Activated CD8-positive, alpha-beta memory T cell treated with anti-CD3 and anti-CD28 coated beads for 24 hours (primary cell): ENCODE results near the gene SELENOF.
A peak's percentile ranks its signal among the peaks of the same experiment; 100 is the strongest.

Experiments used
- DNase-seq: peaks from one replicate; pipeline ENCODE4 v3.0.0-alpha.2; 2020

Gene SELENOF

GRCh38 chr1:86913896-86914600 lies at the start of gene SELENOF:
Gene SELENOF (minus strand): TSS chr1:86914126. CDS start chr1:86914111, 15 bp downstream.
- peak; percentile 98 for DNase-seq

DNA sequence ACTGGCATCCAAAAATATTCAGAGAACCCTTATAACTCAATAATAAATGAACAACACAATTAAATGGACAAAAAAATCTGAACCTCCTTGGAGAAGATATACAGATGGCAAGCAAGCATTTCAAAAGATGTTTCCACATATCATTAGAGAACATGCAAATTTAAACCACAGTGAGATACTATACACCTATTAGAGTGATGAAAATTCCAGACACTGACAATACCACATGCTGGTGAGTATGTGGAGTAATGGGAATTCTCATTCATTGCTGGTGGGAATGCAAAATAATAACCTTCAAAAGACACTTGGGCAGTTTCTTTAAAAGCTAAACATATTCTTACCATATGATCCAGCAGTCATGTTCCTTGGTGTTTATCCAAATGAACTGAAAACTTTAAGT lies 46.6 kb upstream of the SELENOF start:
- DNase-seq: no peak

DNA sequence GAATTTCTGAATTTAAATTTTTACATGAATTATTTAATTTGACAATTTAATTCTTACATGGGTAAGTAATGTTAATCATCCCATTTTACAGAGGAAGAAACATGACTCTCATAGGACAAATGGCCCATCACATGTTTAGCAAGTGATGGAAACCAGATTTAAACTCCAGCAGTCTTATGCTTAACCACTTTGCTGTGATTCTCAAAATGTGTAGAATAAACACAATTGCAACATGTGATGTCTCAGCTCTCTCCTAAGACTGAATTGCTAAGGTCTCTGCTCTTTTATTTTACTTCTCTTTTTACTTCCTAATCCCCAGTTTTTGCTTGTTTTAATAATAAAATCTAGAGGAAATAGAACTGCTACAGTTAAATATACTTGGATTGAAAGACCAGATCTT lies 43.3 kb upstream of the SELENOF start:
- no peak for DNase-seq

DNA sequence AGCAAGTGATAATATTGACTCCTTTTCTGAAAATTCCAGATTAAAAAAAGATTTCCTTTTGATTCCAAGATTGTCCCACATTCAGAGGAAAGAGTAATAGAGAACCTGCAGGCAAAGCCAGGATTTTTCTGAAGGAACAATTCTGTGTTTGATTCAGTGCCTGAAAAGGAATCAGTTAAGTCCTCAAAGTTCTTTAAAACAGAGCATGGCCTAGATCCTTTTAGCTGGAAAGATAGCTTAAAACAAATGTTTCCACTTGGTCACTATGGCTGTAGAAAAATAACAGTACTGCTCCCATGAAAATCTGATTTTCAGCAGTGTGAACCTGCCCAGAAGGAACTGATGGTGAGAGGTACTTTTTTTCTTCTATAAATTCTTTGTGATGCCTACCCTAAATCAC lies 42.3 kb upstream of the SELENOF start:
- DNase-seq: no peak

GRCh38 chr1:86955678-86956077 lies 41.8 kb upstream of the SELENOF start:
- no peak for DNase-seq

DNA sequence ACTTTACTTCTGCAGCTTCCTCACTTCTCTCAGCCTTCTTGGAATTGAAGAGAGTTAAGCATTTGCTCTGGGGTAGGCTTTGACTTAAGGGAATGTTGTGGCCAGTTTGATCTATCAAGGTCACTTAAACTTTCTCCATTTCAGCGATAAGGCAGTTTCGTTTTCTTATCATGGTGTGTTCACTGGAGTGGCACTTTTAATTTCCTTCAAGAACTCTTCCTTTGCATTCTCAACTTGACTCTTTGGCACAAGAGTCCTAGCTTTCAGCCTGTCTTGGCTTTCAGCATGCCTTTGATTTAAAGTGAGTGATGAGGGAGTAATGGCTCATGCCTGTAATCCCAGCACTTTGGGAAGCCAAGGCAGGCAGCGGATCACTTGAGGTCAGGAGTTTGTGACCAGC lies 39.2 kb upstream of the SELENOF start:
- DNase-seq: no peak

GRCh38 chr1:86951430-86951829 lies 37.5 kb upstream of the SELENOF start:
- no peak for DNase-seq

- no peak for DNase-seq
Observed at GRCh38 chr1:86950712-86951419, 36.9 kb upstream of the SELENOF start.

- DNase-seq: no peak
Observed at GRCh38 chr1:86948212-86948611, 34.3 kb upstream of the SELENOF start.

DNA sequence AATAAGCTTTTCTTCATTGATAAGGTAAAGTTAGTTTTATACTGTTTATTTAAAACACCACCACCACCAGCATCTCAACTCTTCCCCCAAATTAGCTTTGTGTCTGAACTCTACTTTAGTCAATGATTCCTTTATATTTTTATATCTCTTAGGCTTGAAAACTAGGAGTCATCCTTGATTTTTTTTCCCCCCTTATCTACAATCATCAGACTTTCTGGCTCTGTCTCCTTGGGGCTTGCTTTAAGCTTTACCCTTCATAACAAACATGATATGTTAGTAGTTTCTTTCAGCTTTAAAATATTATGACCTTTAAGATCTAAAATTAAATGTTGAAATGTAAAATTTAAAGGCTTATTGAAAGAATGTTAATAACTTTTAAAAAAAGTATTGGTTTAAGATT lies 28.8 kb upstream of the SELENOF start:
- no peak for DNase-seq

DNA sequence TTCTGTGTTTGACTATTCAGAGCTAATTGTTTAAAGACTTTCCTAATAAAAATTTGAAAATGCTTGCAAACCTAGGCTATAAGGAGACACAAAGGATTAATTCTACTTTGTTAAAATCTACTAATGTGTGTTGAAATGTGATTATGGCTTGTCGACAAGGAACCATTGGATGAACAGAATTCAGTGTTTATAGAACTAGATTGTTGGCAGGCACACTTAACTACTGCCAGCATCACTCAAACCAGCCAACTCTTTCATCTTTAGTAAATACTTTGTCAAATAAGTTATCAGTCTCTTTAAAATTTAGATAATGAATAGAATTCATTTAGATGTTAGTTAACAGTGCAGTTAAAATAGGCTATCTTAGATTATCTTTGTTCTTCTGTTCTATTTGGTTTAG lies 28.1 kb upstream of the SELENOF start:
- no peak for DNase-seq

DNA sequence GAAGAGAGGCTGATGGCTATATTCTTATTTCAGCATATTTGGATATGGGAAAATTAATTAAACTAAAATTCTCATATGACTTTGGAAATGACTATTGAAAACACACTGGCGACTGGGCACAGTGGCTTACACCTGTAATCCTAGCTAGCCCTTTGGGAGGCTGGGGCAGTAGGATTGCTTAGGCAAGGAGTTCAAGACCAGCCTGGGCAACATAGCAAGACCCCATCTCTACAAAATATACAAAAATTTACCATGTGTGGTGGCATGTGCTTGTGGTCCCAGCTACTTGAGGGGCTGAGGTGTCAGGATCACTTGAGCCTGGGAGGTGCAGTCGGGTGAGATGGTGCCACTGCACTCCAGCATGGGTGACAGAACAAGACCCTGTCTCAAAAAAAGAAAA lies 26.7 kb upstream of the SELENOF start:
- DNase-seq: no peak

GRCh38 chr1:86939406-86939805 lies 25.5 kb upstream of the SELENOF start:
- DNase-seq: no peak

- no peak for DNase-seq
Observed at GRCh38 chr1:86938855-86939254, 24.9 kb upstream of the SELENOF start.

GRCh38 chr1:86938450-86938849 lies 24.5 kb upstream of the SELENOF start:
- no peak for DNase-seq

DNA sequence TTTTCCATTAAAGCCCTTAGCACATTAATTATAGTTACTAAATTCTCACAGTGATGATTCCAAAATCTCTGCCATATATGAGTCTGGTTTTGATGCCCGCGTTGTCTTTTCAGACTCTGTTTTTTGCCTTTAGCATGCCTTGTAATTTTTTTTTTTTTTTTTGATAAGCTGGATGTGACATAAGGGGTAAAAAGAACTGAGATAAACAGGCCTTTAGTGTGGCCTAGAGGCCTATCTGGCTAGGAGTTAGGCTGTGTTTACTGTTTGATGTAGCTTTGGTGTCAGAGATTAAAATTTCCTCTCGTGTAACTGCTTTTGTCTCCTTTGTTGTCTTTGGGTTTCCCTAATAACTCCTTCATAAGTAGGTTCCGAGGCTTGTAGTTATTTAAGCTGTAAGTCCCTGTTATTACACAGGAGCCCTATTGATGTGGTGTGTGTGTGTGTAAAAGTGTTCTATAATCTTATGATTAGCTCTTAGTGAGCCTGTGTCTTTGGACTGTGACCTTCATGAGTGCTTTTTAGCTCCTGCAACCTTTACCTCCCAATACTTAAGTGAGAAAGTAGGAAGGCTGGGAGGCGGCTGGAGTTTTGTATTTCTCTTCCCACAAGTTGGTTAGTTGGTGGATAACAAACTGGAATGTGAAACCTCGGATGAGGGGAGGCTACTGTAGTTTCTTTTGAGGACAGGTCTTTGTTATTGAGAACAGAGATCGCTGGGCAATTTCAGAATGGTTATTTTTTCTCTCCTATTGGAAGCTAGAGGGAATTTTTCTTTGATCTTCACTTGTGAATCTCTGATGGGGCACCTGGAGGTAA lies 19.8 kb upstream of the SELENOF start:
- no peak for DNase-seq

DNA sequence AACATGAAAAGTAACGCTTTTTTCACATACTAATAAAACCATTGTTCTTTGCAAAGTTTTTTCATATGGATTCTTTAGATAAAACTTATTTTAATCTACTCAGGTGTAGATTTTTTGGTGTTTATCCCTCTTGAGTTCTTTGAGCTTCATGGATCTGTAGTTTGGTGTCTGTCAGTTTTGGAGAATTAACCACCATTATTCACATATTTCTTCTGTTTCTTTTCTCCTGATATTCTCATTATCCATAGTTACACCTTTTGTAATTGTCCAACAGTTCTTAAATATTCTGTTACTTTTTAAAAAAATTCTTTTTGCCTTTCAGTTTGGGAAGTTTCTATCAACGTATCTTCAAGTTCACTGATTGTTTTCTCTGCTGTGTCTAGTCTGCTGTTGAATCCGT lies 19.1 kb upstream of the SELENOF start:
- DNase-seq: no peak

GRCh38 chr1:86928819-86929218 lies 14.9 kb upstream of the SELENOF start:
- no peak for DNase-seq

DNA sequence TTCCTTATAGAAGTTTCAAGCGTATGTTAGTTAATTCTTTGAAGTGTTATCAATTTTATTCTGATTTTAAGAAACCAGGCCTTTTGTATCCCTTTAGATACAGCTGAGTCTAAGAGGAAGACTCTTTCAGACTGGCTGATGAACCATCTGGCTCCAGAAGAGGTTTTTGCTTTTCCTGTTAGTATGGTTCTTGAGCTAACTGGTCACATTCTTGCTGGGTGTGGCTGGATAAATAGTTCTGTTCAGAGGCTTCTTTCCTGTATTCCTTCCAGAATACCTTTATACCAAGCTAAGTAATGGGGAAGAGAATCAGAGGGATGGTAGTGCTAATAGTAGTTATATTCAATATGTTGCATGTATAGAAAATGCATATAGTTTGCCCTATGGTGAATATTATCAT lies 13.0 kb upstream of the SELENOF start:
- no peak for DNase-seq

DNA sequence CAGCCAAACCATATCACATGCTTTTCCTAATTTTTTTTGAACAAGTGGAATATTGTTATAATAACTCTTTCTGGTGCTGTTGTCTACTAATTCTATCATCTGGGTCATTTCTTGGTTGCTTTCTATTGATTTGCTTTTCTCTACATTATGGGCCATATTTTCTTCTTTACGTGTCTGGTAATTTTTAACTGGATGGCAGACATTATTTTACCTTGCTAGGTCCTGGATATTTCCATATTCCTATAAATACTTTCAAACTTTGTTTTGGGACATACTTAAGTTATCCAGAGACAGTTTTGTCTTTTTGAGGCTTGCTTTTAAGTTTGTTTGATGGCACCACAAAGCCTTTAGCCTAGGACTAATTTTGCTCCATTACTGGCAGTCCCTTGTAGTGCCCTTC lies 11.8 kb upstream of the SELENOF start:
- no peak for DNase-seq

GRCh38 chr1:86924324-86924960 lies 10.5 kb upstream of the SELENOF start:
- no peak for DNase-seq

GRCh38 chr1:86922445-86922844 lies 8.5 kb upstream of the SELENOF start:
- DNase-seq: no peak

GRCh38 chr1:86916752-86917151 lies 2.8 kb upstream of the SELENOF start:
- DNase-seq: no peak
